HG02763 (cell line): ENCODE data around the gene SELENOH.
"Not testable (repeated sequence)": the region's sequence is repeated elsewhere in the genome, so short reads cannot be mapped to it uniquely, and the experiment has no call there.

Source experiments
- ATAC-seq: cut with Tn5 transposase; IDR thresholded peaks from one replicate; pipeline ENCODE4 v1.9.1; 2021; ENCODE audit warnings: mild to moderate bottlenecking, moderate library complexity; ENCODE audit not compliant: unreplicated experiment

SELENOH gene, protein sequence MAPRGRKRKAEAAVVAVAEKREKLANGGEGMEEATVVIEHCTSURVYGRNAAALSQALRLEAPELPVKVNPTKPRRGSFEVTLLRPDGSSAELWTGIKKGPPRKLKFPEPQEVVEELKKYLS

GRCh38 chr11:57741132-57742086, at the start of gene SELENOH:
Gene SELENOH, plus strand, starts transcription at chr11:57741491. Its CDS starts 105 bp downstream, at chr11:57741596.
- ATAC-seq = peak; percentile 91

GRCh38 chr11:57698843-57699365, 42.4 kb upstream of the SELENOH start:
- no peak for ATAC-seq

GRCh38 chr11:57699813-57700212, 41.5 kb upstream of the SELENOH start:
- ATAC-seq = no peak

DNA sequence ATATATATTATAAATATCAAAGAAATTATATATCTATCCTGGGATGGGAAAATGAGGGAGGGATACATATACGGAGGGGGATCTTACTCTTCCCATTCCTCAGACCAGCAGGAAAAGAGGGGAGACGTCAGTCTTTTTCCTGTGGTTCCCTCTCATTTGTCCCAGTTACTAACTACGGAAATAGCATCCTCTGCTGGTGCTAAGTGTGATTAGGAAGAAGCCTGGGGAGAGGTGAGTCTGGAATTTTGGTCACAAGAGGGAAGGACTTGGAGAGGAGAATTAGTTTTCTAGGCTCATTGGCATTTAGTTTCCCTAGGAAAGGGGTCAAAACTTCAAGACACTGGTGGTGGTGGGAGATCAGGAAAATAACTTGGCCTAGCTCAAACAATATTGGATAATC, 40.9 kb upstream of the SELENOH start:
- no peak for ATAC-seq

GRCh38 chr11:57703341-57703740, 38.0 kb upstream of the SELENOH start:
- ATAC-seq = no peak

- ATAC-seq = no peak
Observed at GRCh38 chr11:57704932-57705331, 36.4 kb upstream of the SELENOH start.

DNA sequence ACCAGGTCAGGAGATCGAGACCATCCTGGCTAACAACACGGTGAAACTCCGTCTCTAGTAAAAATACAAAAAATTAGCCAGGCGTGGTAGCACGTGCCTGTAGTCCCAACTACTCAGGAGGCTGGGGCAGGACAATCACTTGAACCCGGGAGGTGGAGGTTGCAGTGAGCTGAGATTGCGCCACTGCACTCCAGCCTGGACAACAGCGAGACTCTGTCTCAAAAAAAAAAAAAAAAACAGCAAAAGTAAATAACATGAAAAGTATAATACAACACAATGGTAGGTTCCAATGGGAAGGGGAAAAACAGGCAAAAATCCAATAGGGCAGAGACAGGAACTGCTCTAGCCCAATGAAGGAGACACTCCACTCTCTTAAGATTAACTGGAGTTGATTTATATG, 35.9 kb upstream of the SELENOH start:
- not testable (repeated sequence) for ATAC-seq

- ATAC-seq = no peak
Observed at GRCh38 chr11:57709802-57710367, 31.4 kb upstream of the SELENOH start.

GRCh38 chr11:57711414-57712255, 29.7 kb upstream of the SELENOH start, which contains the start of gene MED19:
Gene MED19, minus strand, starts transcription at chr11:57712215. Its CDS starts 36 bp downstream, at chr11:57712179.
- peak; percentile 32 for ATAC-seq

DNA sequence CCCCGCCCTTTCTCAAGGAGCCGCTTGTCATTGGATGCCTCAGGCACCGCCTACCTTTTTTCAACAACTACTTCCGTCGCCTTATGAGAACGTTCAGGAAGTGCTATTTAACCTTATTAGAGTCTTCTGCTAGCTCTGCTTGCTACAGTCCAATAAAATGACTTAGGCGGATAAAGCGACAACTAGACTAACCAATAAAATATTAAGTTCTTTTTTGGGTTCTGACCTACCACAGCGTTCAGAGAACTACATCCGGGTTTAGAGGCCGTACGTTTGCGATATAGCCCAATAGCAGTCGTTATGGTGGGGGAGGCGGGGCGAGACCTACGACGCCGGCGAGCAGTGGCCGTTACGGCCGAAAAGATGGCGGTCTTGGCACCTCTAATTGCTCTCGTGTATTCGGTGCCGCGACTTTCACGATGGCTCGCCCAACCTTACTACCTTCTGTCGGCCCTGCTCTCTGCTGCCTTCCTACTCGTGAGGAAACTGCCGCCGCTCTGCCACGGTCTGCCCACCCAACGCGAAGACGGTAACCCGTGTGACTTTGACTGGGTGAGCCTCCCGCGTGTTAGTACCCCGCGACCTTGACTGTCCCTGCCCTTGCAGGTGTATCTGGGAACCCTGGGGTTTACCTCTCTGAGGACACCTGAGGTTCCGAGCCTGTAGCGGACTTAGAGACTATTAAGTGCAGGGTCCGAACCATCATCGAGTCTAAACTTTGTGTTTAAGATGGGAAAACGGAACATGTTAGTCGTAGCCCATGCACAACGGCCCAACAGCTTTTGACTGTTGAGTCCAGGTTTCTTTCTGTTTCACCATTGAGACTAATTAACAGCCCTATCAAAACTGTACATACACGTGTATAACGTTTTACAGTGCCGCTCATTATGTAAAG, 28.8 kb upstream of the SELENOH start, which contains the start of gene TMX2:
Gene TMX2, plus strand, starts transcription at position 338 of the 895 bp plus-strand sequence. Its CDS starts 26 bp downstream, at position 364.
- ATAC-seq = peak; percentile 94

GRCh38 chr11:57713835-57714234, 27.5 kb upstream of the SELENOH start:
- no peak for ATAC-seq

- not testable (repeated sequence) for ATAC-seq
Observed at GRCh38 chr11:57716726-57717125, 24.6 kb upstream of the SELENOH start.

DNA sequence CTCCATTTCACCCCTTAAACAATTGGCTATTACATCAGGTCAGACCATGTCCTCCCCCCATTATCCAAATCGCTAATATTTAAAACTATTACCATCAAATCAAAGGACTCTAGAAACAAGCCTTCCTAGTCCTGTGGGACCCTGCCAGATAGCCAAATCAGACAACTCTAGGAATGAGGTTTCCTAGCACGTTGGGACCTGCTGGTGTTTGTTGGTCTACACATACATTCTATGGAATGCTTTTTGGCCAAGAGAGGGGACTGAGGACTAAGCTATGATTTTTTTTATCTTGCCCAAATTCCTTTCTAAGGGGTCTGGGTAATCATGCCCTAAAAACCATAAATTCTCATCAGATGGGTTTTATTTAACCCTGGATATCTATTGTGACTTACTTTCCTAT, 14.1 kb upstream of the SELENOH start:
- ATAC-seq = no peak

- ATAC-seq = no peak
Observed at GRCh38 chr11:57728829-57729228, 12.5 kb upstream of the SELENOH start.

DNA sequence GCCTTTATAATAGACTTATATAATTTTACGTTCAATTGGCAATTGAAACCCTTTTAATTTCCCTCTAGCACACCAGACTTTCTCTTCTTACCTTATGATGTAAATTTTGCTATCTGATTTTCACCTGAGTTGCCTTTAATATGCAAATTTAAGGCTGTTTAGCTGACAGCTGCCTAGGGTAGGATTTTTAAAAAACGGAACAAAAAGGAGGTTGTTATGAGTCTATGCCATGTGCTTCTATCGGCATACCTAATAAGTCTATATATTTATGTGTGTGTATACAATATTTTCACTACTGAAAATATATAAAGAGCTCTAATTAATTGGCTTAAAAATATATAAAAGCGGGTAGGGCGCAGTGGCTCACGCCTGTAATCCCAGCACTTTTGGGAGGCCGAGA, 11.8 kb upstream of the SELENOH start:
- no peak for ATAC-seq

DNA sequence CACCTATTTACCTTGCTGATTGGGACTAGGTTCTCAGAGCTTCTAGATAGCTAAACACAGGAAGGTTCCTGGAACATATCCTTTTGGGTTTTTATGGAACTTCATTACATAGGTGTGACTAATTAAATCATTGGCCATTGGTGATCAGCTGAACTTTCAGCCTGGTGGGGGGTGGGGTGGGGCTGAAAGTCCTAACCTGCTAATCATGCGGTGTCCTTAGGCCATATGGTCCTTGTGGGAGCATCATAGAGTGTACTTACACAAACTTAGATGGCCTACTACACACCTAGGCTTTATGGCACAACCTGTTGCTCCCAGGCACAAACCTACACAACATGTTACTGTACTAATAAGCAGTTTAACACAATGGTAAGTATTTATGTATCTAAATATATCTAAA, 8.6 kb upstream of the SELENOH start:
- ATAC-seq = no peak

DNA sequence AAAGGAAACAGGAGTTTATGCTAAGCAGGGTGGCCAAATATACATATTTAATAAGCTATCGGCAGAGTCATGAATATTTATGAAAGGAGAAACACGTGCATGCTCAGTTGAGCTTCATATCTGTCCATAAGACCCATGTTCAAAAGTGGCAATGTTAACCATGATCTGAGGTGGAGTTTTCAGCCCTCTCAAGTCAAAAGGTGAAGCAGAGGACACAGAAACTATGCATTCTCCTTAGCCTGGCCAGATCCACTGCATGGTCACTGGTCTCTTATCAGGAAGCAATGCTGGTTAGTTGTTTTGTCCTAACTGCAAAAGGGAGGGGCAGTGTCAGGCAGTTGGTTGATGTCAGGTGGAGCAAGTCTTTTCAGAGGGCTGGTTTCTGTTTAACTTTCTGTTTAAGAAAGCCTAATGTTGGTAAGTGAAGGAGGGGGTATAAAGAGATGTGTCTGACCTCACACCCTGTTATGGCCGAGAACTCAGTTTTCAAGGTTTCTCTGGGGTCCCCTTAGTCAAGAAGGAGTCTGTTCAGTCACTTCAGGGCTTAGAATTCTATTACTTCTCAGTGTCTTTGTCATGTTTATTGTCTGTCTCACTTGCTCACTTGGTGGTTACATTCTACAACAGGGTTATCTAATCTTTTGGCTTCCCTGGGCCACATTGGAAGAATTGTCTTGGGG, 5.5 kb upstream of the SELENOH start:
- no peak for ATAC-seq

DNA sequence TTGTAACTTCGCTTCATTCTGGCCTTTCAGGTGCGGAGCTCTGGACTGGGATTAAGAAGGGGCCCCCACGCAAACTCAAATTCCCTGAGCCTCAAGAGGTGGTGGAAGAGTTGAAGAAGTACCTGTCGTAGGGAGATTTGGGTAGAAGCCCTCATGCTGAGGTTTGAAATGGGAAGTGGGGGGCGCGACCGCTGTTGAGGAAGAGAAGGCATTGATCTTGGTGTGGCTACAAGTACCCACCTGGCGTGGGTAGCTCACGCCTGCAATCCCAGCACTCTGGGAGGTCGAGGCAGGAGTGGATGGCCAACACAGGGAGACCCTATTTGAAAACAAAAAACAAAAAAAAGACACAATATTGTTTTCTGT, 779 bp downstream of the SELENOH start:
- no peak for ATAC-seq

DNA sequence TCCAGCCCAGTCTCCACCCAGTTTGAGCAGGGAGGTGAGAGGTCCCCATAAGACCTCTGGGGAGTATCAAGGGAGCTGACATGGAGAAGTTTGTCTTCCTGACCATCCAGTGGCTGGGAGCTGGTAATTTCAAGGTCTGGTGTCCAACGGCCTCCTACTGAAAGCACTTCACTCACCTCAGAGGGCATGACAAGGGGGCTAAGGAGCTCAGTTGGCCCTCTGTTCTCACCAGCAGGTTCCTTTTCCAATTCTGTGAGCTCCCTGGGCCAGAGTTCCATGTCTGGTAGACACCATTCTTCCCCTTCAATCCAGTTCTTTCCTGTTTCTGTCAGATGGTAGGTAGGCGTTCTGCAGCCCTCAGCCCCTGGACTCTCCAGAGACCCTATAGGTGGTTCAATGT, 3.1 kb downstream of the SELENOH start:
- no peak for ATAC-seq
